Hematopoietic multipotent progenitor cell treated with erythropoietin and hydrocortisone succinate and interleukin-3 and kit ligand, for 17 days (in vitro differentiated cells): ENCODE data around the gene RAN.
"Not testable (repeated sequence)": the region's sequence is repeated elsewhere in the genome, so short reads cannot be mapped to it uniquely, and the experiment has no call there.

Experiments used
- DNase-seq: peaks from one replicate; pipeline ENCODE4 v3.0.0-alpha.2; 2015; ENCODE audit warnings: low spot score

The RAN gene

DNA sequence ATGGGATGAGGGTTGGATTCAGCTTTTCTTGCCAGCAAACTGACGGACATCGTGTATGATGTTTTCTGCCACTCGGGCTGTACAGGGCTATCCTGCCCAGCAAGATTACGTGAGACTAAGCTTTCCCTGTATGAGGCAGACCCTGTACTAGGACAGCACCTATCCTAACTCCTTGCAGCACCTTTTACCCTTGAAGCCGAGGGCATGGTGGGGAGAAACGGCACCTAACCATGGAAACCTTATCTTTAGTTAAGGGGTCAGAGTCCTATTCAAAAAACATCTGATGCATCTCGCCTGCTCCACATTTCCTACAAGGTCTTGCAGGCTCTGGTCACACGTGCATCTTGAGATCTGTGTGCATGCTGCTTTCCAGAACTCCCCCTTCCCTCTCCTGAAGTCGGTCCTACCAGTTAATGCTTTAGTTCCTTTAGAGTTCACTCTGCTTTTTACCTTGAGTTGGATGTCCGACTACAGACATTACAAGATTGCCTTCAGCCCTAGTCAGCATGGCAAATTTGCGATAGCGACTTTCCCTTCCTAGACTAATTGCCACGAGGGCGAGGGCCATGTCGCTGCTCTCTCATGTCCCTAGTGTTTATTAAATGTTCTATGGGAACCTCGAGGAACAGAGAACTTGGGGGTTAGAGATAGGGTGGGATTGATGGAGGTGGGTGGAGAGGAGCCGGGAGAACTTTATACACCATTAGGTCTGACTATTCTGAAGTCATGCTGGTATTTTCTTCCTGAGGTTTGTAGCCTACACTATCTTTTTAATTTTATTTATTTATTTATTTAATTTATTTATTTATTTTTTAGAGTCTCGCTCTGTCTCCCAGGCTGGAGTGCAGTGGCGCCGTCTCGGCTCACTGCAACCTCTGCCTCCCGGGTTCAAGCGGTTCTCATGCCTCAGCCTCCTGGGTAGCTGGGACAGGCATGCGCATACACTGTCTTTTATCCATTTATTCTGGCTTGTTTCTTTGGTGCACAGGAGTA lies 6.6 kb downstream of the RAN start:
- no peak for DNase-seq

DNA sequence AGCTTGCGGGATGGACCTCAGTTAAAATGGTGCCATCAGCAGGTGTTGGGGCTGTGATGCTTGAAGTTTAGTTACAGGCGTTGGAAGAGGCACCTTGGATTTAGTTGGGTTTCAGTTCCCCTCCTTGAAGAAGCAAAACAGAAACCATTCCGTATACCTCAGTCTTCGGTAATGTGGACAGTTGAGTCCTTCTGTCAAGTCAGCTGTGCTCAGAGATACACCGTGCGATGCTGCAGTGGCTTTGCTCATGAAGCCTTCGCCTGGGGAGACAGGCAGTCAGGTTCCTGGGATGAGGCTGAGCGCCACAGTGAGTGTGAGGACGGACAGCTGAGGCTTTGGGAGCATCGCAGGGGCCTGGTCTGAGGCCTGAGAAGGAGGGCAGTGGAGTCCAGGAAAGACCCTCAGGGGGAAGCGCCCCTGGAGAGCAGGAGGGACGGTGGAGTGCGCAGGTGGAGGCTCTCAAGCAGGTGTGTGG lies 7.4 kb downstream of the RAN start:
- no peak for DNase-seq

GRCh38 chr12:130879781-130880389 lies 8.0 kb downstream of the RAN start:
- no peak for DNase-seq

DNA sequence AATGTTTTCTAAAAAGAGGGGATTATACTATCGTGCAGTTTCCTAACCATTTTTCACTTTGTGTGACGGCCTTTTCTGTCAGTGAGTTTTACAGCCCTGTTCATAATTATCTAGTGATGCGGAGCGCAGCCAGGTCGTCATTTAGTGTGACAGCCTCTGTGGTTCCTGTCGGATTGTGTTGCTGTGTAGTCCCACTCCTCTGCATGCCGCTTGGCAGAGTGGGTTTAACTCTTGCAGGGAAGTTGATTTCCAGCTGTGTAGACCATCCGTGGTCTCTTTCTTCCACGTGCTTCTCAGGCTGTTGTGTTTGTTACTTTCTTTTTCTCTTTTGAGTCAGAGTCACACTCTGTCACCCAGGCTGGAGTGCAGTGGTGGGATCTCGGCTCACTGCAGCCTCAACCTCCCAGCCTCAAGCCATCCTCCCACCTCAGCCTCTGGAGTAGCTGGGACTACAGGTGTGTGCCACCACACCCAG lies 8.6 kb downstream of the RAN start:
- no peak for DNase-seq

DNA sequence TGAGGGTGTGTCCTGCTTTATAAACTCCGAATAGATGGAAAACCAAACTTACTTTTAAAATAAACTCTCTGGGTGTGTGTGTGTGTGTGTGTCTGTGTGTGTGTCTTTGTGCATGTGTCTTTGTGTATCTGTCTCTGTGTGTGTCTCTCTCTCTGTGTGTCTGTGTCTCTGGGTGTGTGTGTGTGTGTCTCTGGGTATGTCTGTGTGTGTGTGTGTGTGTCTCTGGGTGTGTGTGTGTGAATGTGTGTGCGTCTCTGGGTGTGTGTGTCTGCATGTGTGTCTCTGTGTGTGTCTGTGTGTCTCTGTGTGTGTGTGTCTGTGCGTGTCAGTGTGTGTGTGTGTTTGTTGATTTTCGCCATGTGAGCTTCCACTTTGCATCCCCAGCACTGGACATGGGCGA lies 9.2 kb downstream of the RAN start:
- no peak for DNase-seq

DNA sequence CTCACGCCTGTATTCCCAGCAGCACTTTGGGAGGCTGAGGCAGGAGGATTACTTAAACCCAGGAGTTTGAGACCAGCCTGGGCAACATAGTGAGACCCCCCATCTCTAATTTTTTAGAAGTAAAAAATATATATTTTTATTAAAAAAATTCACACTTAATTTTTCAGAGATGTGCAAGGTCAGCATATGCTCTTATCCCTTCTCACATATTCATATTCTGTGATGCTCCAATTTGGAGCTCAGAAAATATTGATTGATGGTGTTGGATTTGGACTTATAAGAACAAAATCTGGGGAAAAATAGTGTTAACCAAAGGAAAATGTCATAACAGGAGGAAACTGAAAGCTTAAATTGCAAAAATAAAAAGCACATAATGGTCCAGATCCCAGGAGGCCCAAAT lies 9.7 kb downstream of the RAN start:
- DNase-seq, result no peak

GRCh38 chr12:130887190-130887589 lies 15.3 kb downstream of the RAN start:
- not testable (repeated sequence) for DNase-seq

DNA sequence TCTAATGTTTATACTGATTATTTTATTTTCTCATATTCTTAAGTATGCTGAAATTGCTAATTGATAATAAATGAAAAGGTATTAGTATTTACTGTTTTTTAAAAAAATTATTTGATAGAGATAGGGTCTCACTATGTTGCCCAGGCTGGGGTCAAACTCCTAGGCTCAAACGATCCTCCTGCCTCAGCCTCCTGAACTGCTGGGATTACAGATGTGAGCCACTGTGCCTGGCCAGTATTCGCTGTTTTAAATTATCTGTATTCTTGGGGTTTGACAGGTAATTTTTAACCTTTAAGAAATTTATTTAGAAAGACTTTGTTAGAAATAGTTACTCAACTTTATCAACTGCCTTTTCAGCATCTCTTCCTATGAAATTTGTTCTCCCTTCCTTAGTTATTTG lies 32.2 kb downstream of the RAN start:
- DNase-seq, result no peak

DNA sequence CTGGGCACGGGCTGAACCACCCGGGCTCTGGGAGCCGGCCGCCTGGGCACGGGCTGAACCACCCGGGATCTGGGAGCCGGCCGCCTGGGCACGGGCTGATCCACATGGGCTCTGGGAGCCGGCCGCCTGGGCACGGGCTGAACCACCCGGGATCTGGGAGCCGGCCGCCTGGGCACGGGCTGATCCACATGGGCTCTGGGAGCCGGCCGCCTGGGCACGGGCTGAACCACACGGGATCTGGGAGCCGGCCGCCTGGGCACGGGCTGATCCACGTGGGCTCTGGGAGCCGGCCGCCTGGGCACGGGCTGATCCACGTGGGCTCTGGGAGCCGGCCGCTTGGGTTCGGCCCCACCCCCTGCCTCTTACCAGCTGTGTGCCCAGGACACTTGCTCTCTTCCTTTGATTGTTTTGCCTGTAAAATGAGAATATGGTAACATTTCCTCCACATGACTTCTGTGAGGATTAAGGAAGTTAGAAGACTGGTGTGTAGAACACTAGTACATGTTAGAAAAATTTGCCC lies 33.1 kb downstream of the RAN start:
- not testable (repeated sequence) for DNase-seq

DNA sequence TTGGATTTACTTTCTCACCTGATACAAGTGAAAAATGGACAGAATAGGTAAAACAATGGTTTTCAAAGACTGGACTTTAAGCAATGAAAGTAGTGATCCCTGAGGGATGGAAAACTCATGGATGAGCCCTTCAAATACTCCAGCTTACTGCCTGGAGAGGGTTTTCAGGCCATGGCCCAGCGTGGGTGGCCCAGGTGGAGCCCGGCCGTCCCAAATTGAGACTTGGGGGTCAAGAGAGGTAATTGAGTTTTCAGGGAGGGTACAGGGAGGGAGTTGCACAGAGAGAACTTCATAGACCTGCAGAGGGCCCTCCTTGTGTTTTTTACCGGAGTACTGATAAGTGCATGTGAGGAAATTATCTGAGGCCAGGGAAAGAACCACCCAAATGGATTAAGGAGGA lies 37.2 kb downstream of the RAN start:
- DNase-seq, result no peak

DNA sequence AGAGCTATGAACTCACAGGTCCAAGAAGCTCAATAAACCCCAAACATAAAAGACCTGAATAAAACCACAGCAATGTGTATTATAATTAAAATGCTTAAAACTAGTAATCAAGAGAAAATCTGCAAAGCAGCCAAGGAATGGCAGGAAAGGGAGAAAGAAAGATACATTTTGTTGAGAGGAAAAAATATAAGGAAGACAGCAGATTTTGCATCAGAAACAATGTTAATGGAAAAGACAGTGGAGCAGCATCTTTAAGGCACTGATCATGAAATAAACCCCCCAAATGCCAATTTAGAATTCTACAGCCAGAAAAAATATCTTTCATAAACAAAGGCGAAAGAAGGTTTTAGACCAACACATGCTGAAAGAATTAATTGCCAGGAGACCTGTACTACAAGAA lies 39.3 kb downstream of the RAN start:
- no peak for DNase-seq

- no peak for DNase-seq
Measured at GRCh38 chr12:130911933-130912332, 40.1 kb downstream of the RAN start.

- DNase-seq, result no peak
Measured at GRCh38 chr12:130916241-130916911, 44.5 kb downstream of the RAN start.

GRCh38 chr12:130917607-130918006 lies 45.7 kb downstream of the RAN start:
- DNase-seq, result no peak

- DNase-seq, result no peak
Measured at GRCh38 chr12:130919086-130919485, 47.2 kb downstream of the RAN start.

DNA sequence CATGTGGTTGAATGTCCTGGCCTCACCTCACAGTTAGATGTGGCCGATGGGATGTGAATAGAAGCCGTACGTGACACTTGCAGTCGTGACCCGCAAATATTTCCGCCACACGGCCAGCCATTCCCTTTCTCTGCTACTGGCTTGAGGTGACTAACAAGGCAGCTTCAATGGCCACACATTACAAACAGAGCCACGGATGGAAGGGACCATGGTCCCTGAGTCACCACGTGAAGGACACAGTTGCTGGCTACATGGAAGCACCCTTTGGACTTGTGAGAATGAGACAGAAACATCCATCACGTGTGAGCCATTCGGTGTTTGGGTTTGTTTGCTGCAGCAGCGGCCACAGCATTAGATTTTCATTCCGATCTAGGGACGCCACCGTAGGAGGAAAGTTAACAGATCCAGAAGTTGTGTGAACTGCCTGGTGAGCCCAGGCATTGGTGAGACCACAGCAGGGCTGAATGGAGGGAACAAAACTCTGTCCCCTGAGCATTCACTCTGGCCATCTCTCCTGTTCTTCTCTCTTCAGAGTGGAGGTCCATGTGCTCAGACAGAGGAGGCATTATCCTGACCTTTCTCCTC lies 48.3 kb downstream of the RAN start:
- no peak for DNase-seq

DNA sequence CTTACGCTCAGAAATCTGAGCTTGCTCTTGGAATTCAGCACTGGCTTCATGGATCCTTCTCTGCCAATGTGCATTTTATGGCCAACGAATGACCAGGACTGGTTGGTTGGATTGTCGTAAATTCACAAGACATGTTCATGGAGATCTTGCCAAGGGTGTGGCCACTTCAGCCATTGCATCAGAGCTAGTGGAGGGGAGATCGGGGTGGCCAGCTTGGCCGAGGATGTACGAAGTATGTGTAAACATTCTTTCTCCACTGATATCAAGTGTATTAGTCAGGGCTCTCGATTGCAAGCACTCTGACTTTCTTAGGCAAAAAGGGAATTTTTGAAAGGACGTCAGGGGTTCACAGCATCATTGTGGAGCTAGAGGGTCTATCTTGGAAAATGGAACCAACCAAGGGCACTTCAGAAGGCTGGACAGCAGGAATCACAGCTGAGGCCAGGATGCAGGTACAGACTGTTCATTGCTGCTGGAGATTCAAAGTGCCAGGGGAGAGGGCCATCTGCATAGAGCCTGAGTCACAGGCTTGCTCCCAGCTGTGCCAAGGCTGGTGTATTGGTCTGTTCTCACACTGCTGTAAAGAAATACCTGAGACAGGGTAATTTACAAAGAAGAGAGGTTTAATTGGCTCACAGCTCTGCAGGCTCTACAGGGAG lies 49.0 kb downstream of the RAN start:
- no peak for DNase-seq

- DNase-seq, result no peak
Measured at GRCh38 chr12:130922511-130922953, 50.7 kb downstream of the RAN start.

GRCh38 chr12:130924966-130925665 lies 53.2 kb downstream of the RAN start:
- DNase-seq, result no peak

DNA sequence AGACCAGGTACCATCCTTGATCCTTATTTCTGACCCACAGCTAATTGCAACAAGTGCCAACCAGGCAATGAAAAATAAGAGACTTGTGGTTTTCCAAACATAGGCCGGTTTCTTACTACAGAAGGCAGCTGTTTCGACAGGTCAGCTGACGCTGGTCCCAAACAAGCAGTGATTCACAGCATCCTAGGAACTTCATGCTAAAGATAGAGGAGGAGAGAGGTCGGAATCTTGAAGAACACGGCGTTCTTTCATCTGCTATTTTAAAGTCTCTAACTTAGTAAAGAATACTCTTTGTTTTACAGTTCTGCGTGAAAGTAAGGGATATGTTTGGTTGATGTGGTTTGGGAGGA lies 53.8 kb downstream of the RAN start:
- DNase-seq, result no peak
